GM18951 (cell line): ENCODE measurements around the gene ZMAT3.

Source experiments
- POLR2A ChIP-seq: IDR thresholded peaks from 4 replicates; pipeline ENCODE4 v1.6.1; 2011; ENCODE audit warnings: mild to moderate bottlenecking; ENCODE audit not compliant: insufficient read length, insufficient read depth; ENCODE audit errors: extremely low read depth
- in situ Hi-C: fragments of 300-500 bp; cut with MboI; formaldehyde crosslinking; loops from one replicate; pipeline ENCODE4 v1.12.0; 2022; ENCODE audit warnings: low sequenced_read_pairs, mixed read lengths, inconsistent platforms; ENCODE audit not compliant: unreplicated experiment

The ZMAT3 gene

DNA sequence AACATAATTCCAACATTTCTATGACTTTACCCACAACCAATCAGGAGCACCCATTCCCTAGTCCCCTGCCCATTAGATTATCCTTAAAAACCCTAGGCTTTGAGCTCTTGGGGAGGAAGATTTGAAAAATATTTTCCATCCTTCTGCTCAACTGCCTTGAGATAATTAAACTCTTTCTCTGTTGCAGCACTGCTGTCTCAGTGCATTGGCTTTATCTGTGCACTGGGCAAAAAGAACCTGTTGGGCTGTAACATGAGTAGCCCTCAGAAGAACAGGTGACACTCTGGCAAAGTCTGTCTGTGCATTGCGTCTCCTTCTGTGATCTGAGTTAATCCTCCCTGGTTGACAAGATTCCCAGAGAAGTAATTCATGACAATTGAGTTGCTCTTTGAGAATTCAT is 83.9 kb downstream of the ZMAT3 start:
- no peak for TF ChIP-seq POLR2A
- in situ Hi-C loops = no loop called here

DNA sequence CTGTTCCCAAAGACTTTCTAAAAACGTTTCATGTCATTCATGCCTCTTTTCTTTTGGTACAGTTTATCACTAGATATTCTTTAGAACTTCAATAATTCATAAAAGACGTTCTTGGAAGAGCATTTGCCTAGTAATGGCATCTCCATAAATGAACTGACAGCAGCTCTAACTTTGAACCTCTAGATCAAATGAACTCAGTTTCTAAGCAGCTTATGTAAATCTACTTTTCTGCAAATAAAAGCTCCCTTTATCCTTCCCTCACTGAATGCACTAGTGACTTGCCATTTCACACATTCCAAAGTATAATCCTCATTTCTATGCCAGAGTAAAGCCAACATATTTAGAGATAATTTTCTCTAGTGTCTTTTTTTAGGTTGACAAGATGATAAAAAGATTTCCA is 85.2 kb downstream of the ZMAT3 start:
- no peak for TF ChIP-seq POLR2A
- in situ Hi-C loops = no loop called here

DNA sequence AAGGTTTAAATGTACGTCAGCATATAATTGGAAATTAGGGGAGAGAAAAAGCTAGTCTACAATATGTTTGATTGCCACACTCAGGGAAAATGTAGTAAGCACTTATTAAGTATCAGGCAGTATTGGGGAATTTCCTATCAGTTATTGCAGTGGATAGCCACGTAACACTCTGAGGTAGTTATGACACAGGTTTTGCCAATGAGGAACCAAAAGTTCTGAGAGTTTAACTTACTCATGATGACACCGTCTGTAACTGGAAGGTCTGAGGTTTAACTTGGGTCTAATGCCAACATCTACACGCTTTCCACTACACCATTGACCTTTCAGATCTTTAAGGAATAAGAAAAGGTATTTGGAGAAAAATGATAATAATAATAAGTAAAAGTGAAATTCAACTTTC is 89.5 kb downstream of the ZMAT3 start:
- TF ChIP-seq POLR2A = no peak
- in situ Hi-C loops = no loop called here

GRCh38 chr3:178975320-178975719 is 96.3 kb downstream of the ZMAT3 start:
- no peak for TF ChIP-seq POLR2A

GRCh38 chr3:178971614-178972013 is 100.0 kb downstream of the ZMAT3 start:
- TF ChIP-seq POLR2A = no peak
- in situ Hi-C loops = no loop called here

More at GRCh38 chr3:178975320-178975719, 96.3 kb downstream of the ZMAT3 start:
- in situ Hi-C loops = no loop called here

DNA sequence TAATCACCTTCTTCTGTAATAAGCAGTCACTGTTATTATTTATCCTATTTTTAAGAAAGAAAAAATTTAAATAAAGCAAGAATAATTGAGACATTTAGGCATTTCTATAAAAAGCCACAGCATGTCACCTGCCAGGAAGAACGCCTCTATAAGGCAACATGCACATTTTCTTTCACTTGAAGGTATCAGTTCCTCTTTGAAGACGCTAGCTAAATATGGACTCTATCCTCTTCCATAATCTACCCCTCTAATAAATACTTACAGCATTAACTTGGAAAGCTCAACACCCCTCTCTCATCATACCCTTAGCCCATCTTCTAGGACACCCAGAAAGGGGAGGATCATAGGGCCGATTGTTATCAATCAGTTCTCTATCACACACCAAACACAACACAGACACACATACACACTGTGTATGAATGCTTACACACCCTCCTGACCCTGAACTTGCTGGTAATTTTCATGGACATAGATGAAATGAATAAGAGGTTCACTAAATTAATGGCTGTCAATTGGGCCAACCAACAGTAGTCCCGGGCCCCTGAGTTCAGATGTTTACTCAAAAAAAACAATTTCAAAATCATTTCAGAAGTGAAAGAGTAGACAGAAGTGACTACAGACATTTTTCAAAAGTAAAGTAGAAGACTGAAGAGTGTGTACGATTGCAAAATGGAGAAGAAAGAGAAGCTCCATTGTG is 102.5 kb downstream of the ZMAT3 start:
- in situ Hi-C loops = loop anchor here (10.0 kb wide), 1 partner anchor 524 kb away; no protein-coding TSS in a partner anchor

More for the DNA sequence above, 102.5 kb downstream of the ZMAT3 start:
- TF ChIP-seq POLR2A = no peak
